GM12878 (cell line): Measurements from ENCODE around the gene HOXB2. TPM values are rescaled to one million over a fixed set of nuclear protein-coding genes. Genes with fewer than 3 reads are reported as not detected.

Source experiments
- ATAC-seq: fragments of 200-7000 bp; cut with Tn5 transposase; 3 replicates; pipeline ENCODE4 v1.9.1; 2020; ENCODE audit warnings: mild to moderate bottlenecking, moderate library complexity
- BruUV-seq: library from RNA; stranded (reverse); fragments of 400-500 nt; replicated peaks from 2 replicates; lab custom pipeline; 2021; lab: Mats Ljungman, UMichigan
- CTCF ChIA-PET: fragments of 300-600 bp; sonication (Branson Sonifier 250); formaldehyde crosslinking; extraction: SDS; loops from one replicate; lab custom pipeline; 2021; ENCODE audit warnings: inconsistent platforms; lab: Yijun Ruan, JAX
- POLR2A ChIA-PET: fragments of 350-600 bp; formaldehyde crosslinking; extraction: SDS; loops from one replicate; lab custom pipeline; 2021; ENCODE audit warnings: inconsistent platforms; lab: Charles Lee
- RAD21 ChIA-PET: fragments of 300-600 bp; sonication (Branson Sonifier 250); formaldehyde crosslinking; loops from one replicate; lab custom pipeline; 2023; ENCODE audit warnings: antibody characterized with exemption; ENCODE audit not compliant: unreplicated experiment; lab: Charles Lee
- SMC1A ChIA-PET: fragments of 300-600 bp; sonication (Branson Sonifier 250); formaldehyde crosslinking; loops from one replicate; lab custom pipeline; 2023; ENCODE audit not compliant: unreplicated experiment, uncharacterized antibody; lab: Charles Lee
- DNase-seq: peaks from one replicate; pipeline ENCODE4 v3.0.0-alpha.2; 2011; ENCODE audit warnings: low read depth, low spot score
- FAIRE-seq: peaks from 3 replicates; lab custom pipeline; 2011; peaks lifted over from hg19 to GRCh38; lab: Jason Lieb, UNC
- H2AFZ ChIP-seq: 2 replicates; pipeline ENCODE4 v1.6.0; 2011; ENCODE audit warnings: low read depth, low read length, control low read depth; ENCODE audit not compliant: control insufficient read depth
- H3K27ac ChIP-seq: 2 replicates; pipeline ENCODE4 v1.5.1; 2011; ENCODE audit warnings: control low read depth; ENCODE audit not compliant: control insufficient read depth, insufficient read depth
- H3K27me3 ChIP-seq, 2 experiments: replicated peaks in 1 of 2; 2 replicates each; pipeline versions ENCODE4 v1.6.0 to v1.6.1; 2011; ENCODE audit warnings: low read length in 1 of 2; ENCODE audit not compliant: control insufficient read depth in 2 of 2, insufficient read depth in 2 of 2
- H3K36me3 ChIP-seq, 2 experiments: 2 replicates each; pipeline ENCODE4 v1.5.1; 2011; ENCODE audit warnings: low read length in 1 of 2; ENCODE audit not compliant: control insufficient read depth in 2 of 2, insufficient read depth in 2 of 2
- H3K4me1 ChIP-seq: 2 replicates; pipeline ENCODE4 v1.6.1; 2011; ENCODE audit warnings: mild to moderate bottlenecking, low read length, moderate library complexity, mixed read lengths; ENCODE audit not compliant: control insufficient read depth, insufficient read depth
- H3K4me2 ChIP-seq: 2 replicates; pipeline ENCODE4 v1.6.0; 2011; ENCODE audit warnings: control low read depth; ENCODE audit not compliant: control insufficient read depth, insufficient read depth
- H3K4me3 ChIP-seq: fragments of 200-600 bp; sonication (generic); 2 replicates; pipeline ENCODE4 v1.5.1; 2016
- H3K79me2 ChIP-seq: 2 replicates; pipeline ENCODE4 v1.6.0; 2011; ENCODE audit warnings: low read length; ENCODE audit not compliant: control insufficient read depth, insufficient read depth
- H3K9ac ChIP-seq: 2 replicates; pipeline ENCODE4 v1.8.0; 2011; ENCODE audit warnings: low read length, control low read depth, mixed read lengths; ENCODE audit not compliant: control insufficient read depth, insufficient read depth
- H3K9me3 ChIP-seq: replicated peaks from 3 replicates; pipeline ENCODE4 v1.5.1; 2011; ENCODE audit warnings: mild to moderate bottlenecking, low read length; ENCODE audit not compliant: control insufficient read depth, insufficient read depth
- H4K20me1 ChIP-seq: 2 replicates; pipeline ENCODE4 v1.6.0; 2011; ENCODE audit not compliant: control insufficient read depth, insufficient read depth
- ASH2L ChIP-seq: fragments of 300-600, 200-600 bp; sonication (generic); IDR thresholded peaks from 2 replicates; pipeline ENCODE4 v1.6.1; 2017; ENCODE audit warnings: low read depth, mild to moderate bottlenecking, borderline replicate concordance
- CREB1 ChIP-seq: IDR thresholded peaks from 2 replicates; pipeline ENCODE4 v1.6.1; 2012; ENCODE audit warnings: low read depth, mild to moderate bottlenecking, inconsistent platforms
- IRF4 ChIP-seq: IDR thresholded peaks from 2 replicates; pipeline ENCODE4 v1.6.1; 2011; ENCODE audit warnings: low read depth, low read length
- KDM1A ChIP-seq: fragments of 200-600 bp; sonication (generic); IDR thresholded peaks from 2 replicates; pipeline ENCODE4 v1.6.1; 2016; ENCODE audit warnings: borderline replicate concordance
- KLF5 ChIP-seq: fragments of 450-650 bp; IDR thresholded peaks from 2 replicates; pipeline ENCODE4 v1.6.1; 2014; ENCODE audit warnings: mild to moderate bottlenecking; ENCODE audit not compliant: partially characterized antibody
- NFYA ChIP-seq: IDR thresholded peaks from 2 replicates; pipeline ENCODE4 v1.6.1; 2011; ENCODE audit warnings: low read depth, mild to moderate bottlenecking, low read length, improper control_type of control experiment, borderline replicate concordance
- SMAD5 ChIP-seq: IDR thresholded peaks from 2 replicates; pipeline ENCODE4 v1.6.1; 2016; ENCODE audit warnings: antibody characterized with exemption, low read depth
- ZNF384 ChIP-seq: IDR thresholded peaks from 2 replicates; pipeline ENCODE4 v1.6.1; 2012; ENCODE audit warnings: low read depth, mild to moderate bottlenecking, low read length, improper control_type of control experiment, borderline replicate concordance
- ZNF622 ChIP-seq: fragments of 450-650 bp; IDR thresholded peaks from 2 replicates; pipeline ENCODE4 v1.6.1; 2017; ENCODE audit warnings: mild to moderate bottlenecking, inconsistent platforms
- WGBS: methylation state at CpG from one replicate; pipeline ENCODE4 v1.1.6; 2016; ENCODE audit warnings: low lambda C conversion rate; ENCODE audit not compliant: insufficient replicate concordance, insufficient coverage; ENCODE audit errors: missing lambda C conversion rate; 5-methylcytosine and 5-hydroxymethylcytosine counted together
- in situ Hi-C: fragments of 300-500 bp; cut with MboI; formaldehyde crosslinking; loops from 9 replicates; pipeline ENCODE4 v1.14.3; 2018; ENCODE audit warnings: mixed read lengths
- intact Hi-C: fragments of 100-400 bp; cut with micrococcal nuclease; formaldehyde crosslinking; loops from one replicate; pipeline ENCODE4 v1.14.2; 2022; ENCODE audit not compliant: unreplicated experiment
- polyA plus RNA-seq, 11 experiments: library from polyadenylated mRNA; depleted of rRNA in 4 of 11; unstranded in 6 of 11; stranded (reverse) in 5 of 11; fragments of >200 nt; fragmentation: Nextera tagmentation in 4 of 11; fragmentation: Illumina TruSeq in 1 of 11; extraction: Ambion mirVana in 4 of 11; extraction: Trizol in 1 of 11; gene quantifications; 1 replicate in 1 of 11; 2 replicates in 10 of 11; pipeline versions ENCODE4 v1.2.1 to v1.2.3, GENCODE V29; 2011 to 2016; ENCODE audit warnings: inconsistent platforms in 2 of 11, missing spikeins in 2 of 11, low read depth in 1 of 11
- total RNA-seq, 4 experiments: library from RNA; depleted of rRNA in 3 of 4; stranded (reverse); fragments of >200 nt in 3 of 4; fragmentation: Illumina TruSeq in 1 of 4; extraction: Trizol in 1 of 4; gene quantifications; 2 replicates each; pipeline versions ENCODE4 v1.2.1 to v1.2.3, GENCODE V29; 2013 to 2021
- TF ChIP-seq, protein P1 (sequence below): fragments of 450-650 bp; IDR thresholded peaks from 2 replicates; pipeline ENCODE4 v1.6.1; 2017; ENCODE audit warnings: mild to moderate bottlenecking, moderate library complexity
- TF ChIP-seq, protein P2 (sequence below): fragments of 450-650 bp; IDR thresholded peaks from 2 replicates; pipeline ENCODE4 v1.6.1; 2018; ENCODE audit warnings: borderline replicate concordance, mild to moderate bottlenecking; ENCODE audit not compliant: partially characterized antibody

The HOXB2 gene
- total and polyA plus RNA-seq, 10 of the 15 experiments (the other 5 are each of a cell fraction or from before 2014, with no cell fraction given): 0.16 to 8.8 (median 2.3) TPM

DNA sequence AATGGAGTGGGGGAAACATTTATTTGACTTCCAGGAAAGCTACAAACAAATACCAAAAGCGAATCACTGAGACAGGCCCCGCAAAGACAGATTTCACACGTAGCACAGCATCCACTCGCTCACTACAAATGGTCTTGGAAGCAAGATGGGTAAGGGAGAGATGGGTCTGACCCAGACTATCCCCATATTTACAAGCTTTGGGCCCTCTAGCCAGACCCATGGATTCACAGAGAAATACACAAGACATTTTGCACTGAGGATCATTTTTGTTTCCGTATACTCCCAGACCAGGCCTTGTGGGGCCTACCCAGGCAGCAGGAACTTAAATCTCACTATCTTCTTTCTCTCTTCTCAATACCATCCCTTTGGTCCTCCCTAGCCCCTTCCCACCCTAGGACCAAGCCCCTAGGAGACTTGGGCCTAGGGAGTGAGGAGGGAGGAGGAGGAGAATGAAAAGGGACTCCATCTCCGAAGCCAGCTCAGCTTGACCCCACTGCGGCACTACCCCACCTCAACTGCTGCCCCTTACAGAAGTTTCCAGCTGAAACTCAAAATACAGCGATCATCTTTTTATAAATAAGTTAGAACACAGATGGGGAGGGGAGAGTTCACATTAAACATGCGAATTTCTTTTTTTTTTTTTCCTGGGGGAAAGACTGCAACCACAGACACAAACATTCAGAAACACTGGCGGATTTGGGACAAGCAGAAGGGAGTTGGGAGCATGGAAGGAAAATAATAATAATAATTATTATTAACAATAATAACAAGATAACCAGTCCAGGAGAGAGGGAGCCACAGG is 46.5 kb upstream of the HOXB2 start:
- CTCF ChIA-PET: interaction anchor here (0.7 to 4.8 kb wide), 9 partner anchors 29 to 743 kb away, joined by 3 to 113 read pairs (median 7); no protein-coding TSS in a partner anchor
- Histone ChIP-seq H3K4me1 (peaks cover under 1% of the 10 kb centered on the region), H2AFZ (no peak overlapping the region), H3K4me2 (no peak overlapping the region), H3K4me3 (no peak overlapping the region), H3K27me3 (peaks cover 0 to 13% of the 10 kb centered on the region in 2 experiments; a peak in 3 of 4 replicates), H3K79me2 (no peaks in the 10 kb centered on the region), H3K9me3 (no peaks in the 10 kb centered on the region), H3K9ac (no peak overlapping the region), H3K36me3 (no peaks in the 10 kb centered on the region), H3K27ac (no peak overlapping the region), H4K20me1 (no peaks in the 10 kb centered on the region)
- no peak for TF ChIP-seq ZNF384
- TF ChIP-seq SMAD5: no peak
- TF ChIP-seq ZNF622: no peak
- no peak for TF ChIP-seq IRF4
- no peak for TF ChIP-seq KLF5
- TF ChIP-seq, protein P1, sequence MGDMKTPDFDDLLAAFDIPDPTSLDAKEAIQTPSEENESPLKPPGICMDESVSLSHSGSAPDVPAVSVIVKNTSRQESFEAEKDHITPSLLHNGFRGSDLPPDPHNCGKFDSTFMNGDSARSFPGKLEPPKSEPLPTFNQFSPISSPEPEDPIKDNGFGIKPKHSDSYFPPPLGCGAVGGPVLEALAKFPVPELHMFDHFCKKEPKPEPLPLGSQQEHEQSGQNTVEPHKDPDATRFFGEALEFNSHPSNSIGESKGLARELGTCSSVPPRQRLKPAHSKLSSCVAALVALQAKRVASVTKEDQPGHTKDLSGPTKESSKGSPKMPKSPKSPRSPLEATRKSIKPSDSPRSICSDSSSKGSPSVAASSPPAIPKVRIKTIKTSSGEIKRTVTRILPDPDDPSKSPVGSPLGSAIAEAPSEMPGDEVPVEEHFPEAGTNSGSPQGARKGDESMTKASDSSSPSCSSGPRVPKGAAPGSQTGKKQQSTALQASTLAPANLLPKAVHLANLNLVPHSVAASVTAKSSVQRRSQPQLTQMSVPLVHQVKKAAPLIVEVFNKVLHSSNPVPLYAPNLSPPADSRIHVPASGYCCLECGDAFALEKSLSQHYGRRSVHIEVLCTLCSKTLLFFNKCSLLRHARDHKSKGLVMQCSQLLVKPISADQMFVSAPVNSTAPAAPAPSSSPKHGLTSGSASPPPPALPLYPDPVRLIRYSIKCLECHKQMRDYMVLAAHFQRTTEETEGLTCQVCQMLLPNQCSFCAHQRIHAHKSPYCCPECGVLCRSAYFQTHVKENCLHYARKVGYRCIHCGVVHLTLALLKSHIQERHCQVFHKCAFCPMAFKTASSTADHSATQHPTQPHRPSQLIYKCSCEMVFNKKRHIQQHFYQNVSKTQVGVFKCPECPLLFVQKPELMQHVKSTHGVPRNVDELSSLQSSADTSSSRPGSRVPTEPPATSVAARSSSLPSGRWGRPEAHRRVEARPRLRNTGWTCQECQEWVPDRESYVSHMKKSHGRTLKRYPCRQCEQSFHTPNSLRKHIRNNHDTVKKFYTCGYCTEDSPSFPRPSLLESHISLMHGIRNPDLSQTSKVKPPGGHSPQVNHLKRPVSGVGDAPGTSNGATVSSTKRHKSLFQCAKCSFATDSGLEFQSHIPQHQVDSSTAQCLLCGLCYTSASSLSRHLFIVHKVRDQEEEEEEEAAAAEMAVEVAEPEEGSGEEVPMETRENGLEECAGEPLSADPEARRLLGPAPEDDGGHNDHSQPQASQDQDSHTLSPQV: no peak
- TF ChIP-seq, protein P2, sequence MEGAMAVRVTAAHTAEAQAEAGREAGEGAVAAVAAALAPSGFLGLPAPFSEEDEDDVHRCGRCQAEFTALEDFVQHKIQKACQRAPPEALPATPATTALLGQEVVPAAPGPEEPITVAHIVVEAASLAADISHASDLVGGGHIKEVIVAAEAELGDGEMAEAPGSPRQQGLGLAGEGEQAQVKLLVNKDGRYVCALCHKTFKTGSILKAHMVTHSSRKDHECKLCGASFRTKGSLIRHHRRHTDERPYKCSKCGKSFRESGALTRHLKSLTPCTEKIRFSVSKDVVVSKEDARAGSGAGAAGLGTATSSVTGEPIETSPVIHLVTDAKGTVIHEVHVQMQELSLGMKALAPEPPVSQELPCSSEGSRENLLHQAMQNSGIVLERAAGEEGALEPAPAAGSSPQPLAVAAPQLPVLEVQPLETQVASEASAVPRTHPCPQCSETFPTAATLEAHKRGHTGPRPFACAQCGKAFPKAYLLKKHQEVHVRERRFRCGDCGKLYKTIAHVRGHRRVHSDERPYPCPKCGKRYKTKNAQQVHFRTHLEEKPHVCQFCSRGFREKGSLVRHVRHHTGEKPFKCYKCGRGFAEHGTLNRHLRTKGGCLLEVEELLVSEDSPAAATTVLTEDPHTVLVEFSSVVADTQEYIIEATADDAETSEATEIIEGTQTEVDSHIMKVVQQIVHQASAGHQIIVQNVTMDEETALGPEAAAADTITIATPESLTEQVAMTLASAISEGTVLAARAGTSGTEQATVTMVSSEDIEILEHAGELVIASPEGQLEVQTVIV: no peak
- no peak for TF ChIP-seq KDM1A
- no peak for TF ChIP-seq ASH2L
- TF ChIP-seq CREB1: no peak
- TF ChIP-seq NFYA: no peak
- in situ Hi-C loops: no loop called here
- RAD21 ChIA-PET: interaction anchor here (1.2 to 3.8 kb wide), 6 partner anchors 99 to 480 kb away, joined by 3 to 29 read pairs (median 21); no protein-coding TSS in a partner anchor
- 87% methylated on average over 10 of the region's 10 CpGs for WGBS
- DNase-seq: no peak
- no TSS peak for BruUV-seq
- SMC1A ChIA-PET: interaction anchor here (0.7 to 4.3 kb wide), 10 partner anchors 10 to 480 kb away, joined by 3 to 47 read pairs (median 5); no protein-coding TSS in a partner anchor
- FAIRE-seq: no peak
- intact Hi-C loops: no loop called here
- ATAC-seq: no peak
- POLR2A ChIA-PET: no interaction called here
